Upper lobe of left lung (tissue), 4 donors: ENCODE data around the gene PDS5B.

Experiments used
- EP300 ChIP-seq, 4 donors: sonication (generic); formaldehyde crosslinking; IDR thresholded peaks; one replicate each; pipeline ENCODE4 v1.5.1; 2017; ENCODE audit warnings: antibody characterized with exemption in 4 of 4, control low read depth in 2 of 4
- POLR2A ChIP-seq, 4 donors: fragments of 450-650 bp; IDR thresholded peaks; one replicate each; pipeline ENCODE4 v1.5.1; 2016 to 2017; ENCODE audit warnings: antibody characterized with exemption in 4 of 4, mild to moderate bottlenecking in 2 of 4
- POLR2AphosphoS5 ChIP-seq, 2 donors: sonication (generic); formaldehyde crosslinking; IDR thresholded peaks; one replicate each; pipeline ENCODE4 v1.5.1; 2017; ENCODE audit warnings: antibody characterized with exemption in 2 of 2
- TF ChIP-seq, protein P1 (sequence below), 6 experiments: fragments of 450-650 bp in 4 of 6; fragments of 200-600 bp in 2 of 6; sonication (generic) in 2 of 6; IDR thresholded peaks; one replicate each; pipeline ENCODE4 v1.5.1; 2016 to 2019; ENCODE audit warnings: antibody characterized with exemption in 6 of 6

DNA sequence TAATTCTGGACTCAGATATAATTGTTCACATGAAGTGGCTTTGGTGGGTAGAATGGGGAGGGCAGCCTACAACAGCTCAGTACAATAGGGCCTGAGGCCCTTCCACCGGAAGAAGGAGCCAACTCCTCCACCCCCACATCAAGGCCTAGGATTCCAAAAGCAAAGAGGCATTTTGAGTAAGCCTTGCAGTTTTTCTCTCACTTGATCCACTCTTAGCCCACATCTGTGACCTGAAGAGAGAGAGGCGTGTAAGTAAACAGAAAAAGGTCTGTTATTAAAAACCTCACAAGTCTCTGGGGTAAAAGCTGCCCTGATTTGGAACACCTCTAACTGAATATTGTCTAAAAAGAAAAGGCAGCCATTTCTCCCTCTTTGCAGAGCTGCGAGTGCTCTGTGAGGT is 215.9 kb downstream of the PDS5B start:
- TF ChIP-seq POLR2A (IDR thresholded peaks at IDR 0.05) (no peak), POLR2AphosphoS5 (IDR thresholded peaks at IDR 0.05) (no peak), EP300 (IDR thresholded peaks at IDR 0.05) (no peak)
- TF ChIP-seq, protein P1, sequence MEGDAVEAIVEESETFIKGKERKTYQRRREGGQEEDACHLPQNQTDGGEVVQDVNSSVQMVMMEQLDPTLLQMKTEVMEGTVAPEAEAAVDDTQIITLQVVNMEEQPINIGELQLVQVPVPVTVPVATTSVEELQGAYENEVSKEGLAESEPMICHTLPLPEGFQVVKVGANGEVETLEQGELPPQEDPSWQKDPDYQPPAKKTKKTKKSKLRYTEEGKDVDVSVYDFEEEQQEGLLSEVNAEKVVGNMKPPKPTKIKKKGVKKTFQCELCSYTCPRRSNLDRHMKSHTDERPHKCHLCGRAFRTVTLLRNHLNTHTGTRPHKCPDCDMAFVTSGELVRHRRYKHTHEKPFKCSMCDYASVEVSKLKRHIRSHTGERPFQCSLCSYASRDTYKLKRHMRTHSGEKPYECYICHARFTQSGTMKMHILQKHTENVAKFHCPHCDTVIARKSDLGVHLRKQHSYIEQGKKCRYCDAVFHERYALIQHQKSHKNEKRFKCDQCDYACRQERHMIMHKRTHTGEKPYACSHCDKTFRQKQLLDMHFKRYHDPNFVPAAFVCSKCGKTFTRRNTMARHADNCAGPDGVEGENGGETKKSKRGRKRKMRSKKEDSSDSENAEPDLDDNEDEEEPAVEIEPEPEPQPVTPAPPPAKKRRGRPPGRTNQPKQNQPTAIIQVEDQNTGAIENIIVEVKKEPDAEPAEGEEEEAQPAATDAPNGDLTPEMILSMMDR (IDR thresholded peaks at IDR 0.05), result no peak
